Fibroblast of lung (primary cell): Measurements from ENCODE around the gene CYP11A1.

Experiments used
- EZH2 ChIP-seq: IDR thresholded peaks from 2 replicates; pipeline ENCODE4 v1.5.1; 2012; ENCODE audit warnings: low read length, control low read depth, mild to moderate bottlenecking; ENCODE audit errors: missing control alignments
- TF ChIP-seq, protein P1 (sequence below), 2 donors: IDR thresholded peaks in 1 of 2; conservative IDR thresholded peaks in 1 of 2; 1 replicate in 1 of 2; 2 replicates in 1 of 2; pipeline ENCODE4 v1.5.1; 2011 to 2012; ENCODE audit warnings: low read length in 2 of 2, control low read depth in 1 of 2, inconsistent platforms in 1 of 2, low read depth in 1 of 2, mild to moderate bottlenecking in 1 of 2

DNA sequence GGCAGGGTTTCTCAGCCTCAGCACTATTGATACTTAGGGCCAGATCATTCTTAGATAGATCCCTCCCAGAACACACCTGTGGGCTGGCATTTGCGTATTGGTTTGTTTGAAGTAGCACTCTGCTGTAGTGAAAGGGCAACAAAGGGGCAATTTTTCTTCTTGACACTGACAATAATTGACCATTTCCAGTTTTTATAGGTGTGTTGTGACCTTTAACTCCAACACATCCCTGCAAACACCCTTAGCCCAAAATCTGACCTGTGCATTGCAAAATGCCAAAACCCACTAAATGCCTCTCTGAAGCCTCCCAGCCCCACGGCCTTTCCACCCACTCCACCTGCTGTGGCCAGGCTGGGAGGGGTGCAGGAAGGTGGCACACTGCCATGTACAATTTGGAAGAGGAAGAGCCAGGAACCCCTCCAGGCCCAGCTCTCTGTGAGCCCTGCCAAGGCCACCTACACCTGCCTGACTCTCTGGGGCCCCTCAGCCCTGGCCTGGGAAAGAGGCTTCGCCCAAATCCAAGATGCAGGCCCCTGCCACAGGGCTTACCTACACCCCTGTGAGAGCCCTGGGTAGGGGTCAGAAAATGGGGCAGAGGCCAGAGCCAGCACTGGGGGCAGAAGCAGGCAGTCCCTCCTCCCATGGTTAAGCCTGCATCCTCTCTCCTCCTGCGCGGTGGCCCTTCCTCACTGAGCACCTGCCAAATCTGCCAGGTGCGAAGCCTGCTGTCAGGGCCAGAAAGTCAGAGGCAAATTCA is 9.6 kb upstream of the CYP11A1 start:
- TF ChIP-seq EZH2, result no peak
- TF ChIP-seq, protein P1, sequence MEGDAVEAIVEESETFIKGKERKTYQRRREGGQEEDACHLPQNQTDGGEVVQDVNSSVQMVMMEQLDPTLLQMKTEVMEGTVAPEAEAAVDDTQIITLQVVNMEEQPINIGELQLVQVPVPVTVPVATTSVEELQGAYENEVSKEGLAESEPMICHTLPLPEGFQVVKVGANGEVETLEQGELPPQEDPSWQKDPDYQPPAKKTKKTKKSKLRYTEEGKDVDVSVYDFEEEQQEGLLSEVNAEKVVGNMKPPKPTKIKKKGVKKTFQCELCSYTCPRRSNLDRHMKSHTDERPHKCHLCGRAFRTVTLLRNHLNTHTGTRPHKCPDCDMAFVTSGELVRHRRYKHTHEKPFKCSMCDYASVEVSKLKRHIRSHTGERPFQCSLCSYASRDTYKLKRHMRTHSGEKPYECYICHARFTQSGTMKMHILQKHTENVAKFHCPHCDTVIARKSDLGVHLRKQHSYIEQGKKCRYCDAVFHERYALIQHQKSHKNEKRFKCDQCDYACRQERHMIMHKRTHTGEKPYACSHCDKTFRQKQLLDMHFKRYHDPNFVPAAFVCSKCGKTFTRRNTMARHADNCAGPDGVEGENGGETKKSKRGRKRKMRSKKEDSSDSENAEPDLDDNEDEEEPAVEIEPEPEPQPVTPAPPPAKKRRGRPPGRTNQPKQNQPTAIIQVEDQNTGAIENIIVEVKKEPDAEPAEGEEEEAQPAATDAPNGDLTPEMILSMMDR (conservative IDR thresholded peaks at IDR 0.05 in 1 of 2, IDR thresholded peaks at IDR 0.05 in 1 of 2; ENCODE audit: low read depth in 1 of 2, low read length in 2 of 2), result no peak
